Endodermal cell (in vitro differentiated cells): Measurements from ENCODE around the gene SIX4. TPM values are rescaled to one million over a fixed set of nuclear protein-coding genes. Genes with fewer than 3 reads are reported as not detected.

ENCODE experiments used
- DNase-seq: peaks from one replicate; pipeline ENCODE4 v3.0.0-alpha.2; 2017
- H3K27ac ChIP-seq: 2 replicates; pipeline ENCODE4 v1.5.1; 2013; ENCODE audit warnings: mild to moderate bottlenecking, low read depth, low read length, moderate library complexity
- H3K27me3 ChIP-seq: 2 replicates; pipeline ENCODE4 v1.6.1; 2013; ENCODE audit warnings: mild to moderate bottlenecking, low read length, moderate library complexity; ENCODE audit not compliant: insufficient read depth, control insufficient read depth, poor library complexity, severe bottlenecking
- H3K36me3 ChIP-seq: 2 replicates; pipeline ENCODE4 v1.7.0; 2013; ENCODE audit warnings: mild to moderate bottlenecking, low read length, moderate library complexity; ENCODE audit not compliant: control insufficient read depth, insufficient read depth
- H3K4me1 ChIP-seq: one replicate; pipeline ENCODE4 v1.7.0; 2013; ENCODE audit warnings: low read length; ENCODE audit not compliant: control insufficient read depth, insufficient read depth
- H3K4me3 ChIP-seq: 2 replicates; pipeline ENCODE4 v1.5.1; 2013; ENCODE audit warnings: mild to moderate bottlenecking, low read length, moderate library complexity
- H3K9ac ChIP-seq: 2 replicates; pipeline ENCODE4 v1.6.1; 2013; ENCODE audit warnings: mild to moderate bottlenecking, low read length, moderate library complexity; ENCODE audit not compliant: poor library complexity, severe bottlenecking; ENCODE audit errors: extremely low read depth
- H3K9me3 ChIP-seq: 2 replicates; pipeline ENCODE4 v1.6.1; 2013; ENCODE audit warnings: mild to moderate bottlenecking, low read length, moderate library complexity; ENCODE audit not compliant: control insufficient read depth
- H3K27ac Mint-ChIP-seq: 2 replicates; pipeline ENCODE4 v1.8.0; 2020; ENCODE audit warnings: mixed read lengths
- H3K27me3 Mint-ChIP-seq: 2 replicates; pipeline ENCODE4 v1.8.0; 2021; ENCODE audit warnings: mild to moderate bottlenecking, mixed read lengths; ENCODE audit not compliant: insufficient read depth
- H3K36me3 Mint-ChIP-seq: 2 replicates; pipeline ENCODE4 v1.8.0; 2020; ENCODE audit warnings: low read depth, mixed read lengths
- H3K4me1 Mint-ChIP-seq: 2 replicates; pipeline ENCODE4 v1.8.0; 2020; ENCODE audit warnings: mixed read lengths
- H3K4me3 Mint-ChIP-seq: 2 replicates; pipeline ENCODE4 v1.8.0; 2020; ENCODE audit warnings: mild to moderate bottlenecking, moderate library complexity, mixed read lengths
- H3K9me3 Mint-ChIP-seq: 2 replicates; pipeline ENCODE4 v1.8.0; 2020; ENCODE audit warnings: mild to moderate bottlenecking, mixed read lengths
- WGBS, 2 experiments: methylation state at CpG; one replicate each; pipeline versions ENCODE4 v1.1.5 to v1.1.7; 2013; ENCODE audit warnings: missing lambda C conversion rate in 2 of 2, mixed read lengths in 1 of 2; ENCODE audit not compliant: insufficient coverage in 1 of 2, insufficient read length in 1 of 2; 5-methylcytosine and 5-hydroxymethylcytosine counted together
- total RNA-seq, 2 donors: library from RNA; stranded (reverse); fragmentation: NEBNext Ultra II Directional in 1 of 2; extraction: Animal tissue kit (Norgen Biotek cat#: 25700) in 1 of 2; gene quantifications; 2 replicates in 1 of 2; 3 replicates in 1 of 2; pipeline ENCODE4 v1.2.1, GENCODE V29; 2021
- TF ChIP-seq, protein P1 (sequence below): fragments of 200-600 bp; sonication (generic); conservative IDR thresholded peaks from 2 replicates; pipeline ENCODE4 v1.5.0; 2021; ENCODE audit warnings: antibody characterized with exemption, mild to moderate bottlenecking

SIX4 gene
- total RNA-seq, 2 donors from 2014 or later = 5.6 to 9.8 TPM

GRCh38 chr14:60758885-60759284, 34.7 kb upstream of the SIX4 start:
- no peaks in the 10 kb centered on the region for H3K36me3 ChIP-seq
- no peaks in the 10 kb centered on the region for H3K36me3 Mint-ChIP-seq
- H3K9me3 ChIP-seq = no peaks in the 10 kb centered on the region
- no peak overlapping the region for H3K4me3 ChIP-seq
- H3K9me3 Mint-ChIP-seq = no peaks in the 10 kb centered on the region
- no peak overlapping the region for H3K4me3 Mint-ChIP-seq
- H3K27ac Mint-ChIP-seq = peak overlapping the region; percentile 42
- no peak overlapping the region for H3K27ac ChIP-seq
- no peaks in the 10 kb centered on the region for H3K4me1 ChIP-seq
- TF ChIP-seq, protein P1, sequence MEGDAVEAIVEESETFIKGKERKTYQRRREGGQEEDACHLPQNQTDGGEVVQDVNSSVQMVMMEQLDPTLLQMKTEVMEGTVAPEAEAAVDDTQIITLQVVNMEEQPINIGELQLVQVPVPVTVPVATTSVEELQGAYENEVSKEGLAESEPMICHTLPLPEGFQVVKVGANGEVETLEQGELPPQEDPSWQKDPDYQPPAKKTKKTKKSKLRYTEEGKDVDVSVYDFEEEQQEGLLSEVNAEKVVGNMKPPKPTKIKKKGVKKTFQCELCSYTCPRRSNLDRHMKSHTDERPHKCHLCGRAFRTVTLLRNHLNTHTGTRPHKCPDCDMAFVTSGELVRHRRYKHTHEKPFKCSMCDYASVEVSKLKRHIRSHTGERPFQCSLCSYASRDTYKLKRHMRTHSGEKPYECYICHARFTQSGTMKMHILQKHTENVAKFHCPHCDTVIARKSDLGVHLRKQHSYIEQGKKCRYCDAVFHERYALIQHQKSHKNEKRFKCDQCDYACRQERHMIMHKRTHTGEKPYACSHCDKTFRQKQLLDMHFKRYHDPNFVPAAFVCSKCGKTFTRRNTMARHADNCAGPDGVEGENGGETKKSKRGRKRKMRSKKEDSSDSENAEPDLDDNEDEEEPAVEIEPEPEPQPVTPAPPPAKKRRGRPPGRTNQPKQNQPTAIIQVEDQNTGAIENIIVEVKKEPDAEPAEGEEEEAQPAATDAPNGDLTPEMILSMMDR = no peak
- H3K27me3 Mint-ChIP-seq = no peaks in the 10 kb centered on the region
- H3K27me3 ChIP-seq = no peaks in the 10 kb centered on the region
- no peak overlapping the region for H3K9ac ChIP-seq
- peaks cover 28% of the 10 kb centered on the region for H3K4me1 Mint-ChIP-seq
- 59 to 83% methylated on average over 2 of the region's 2 CpGs for WGBS, 2 experiments
- DNase-seq = no peak

GRCh38 chr14:60757567-60758002, 33.4 kb upstream of the SIX4 start:
- Histone ChIP-seq H3K27me3 (no peaks in the 10 kb centered on the region), H3K9me3 (no peaks in the 10 kb centered on the region), H3K36me3 (no peaks in the 10 kb centered on the region), H3K27ac (no peak overlapping the region), H3K9ac (no peak overlapping the region), H3K4me1 (no peaks in the 10 kb centered on the region), H3K4me3 (no peak overlapping the region)
- Mint-ChIP-seq H3K4me3 (no peak overlapping the region), H3K9me3 (no peaks in the 10 kb centered on the region), H3K27me3 (no peaks in the 10 kb centered on the region), H3K4me1 (peaks cover 26% of the 10 kb centered on the region), H3K27ac (no peak overlapping the region), H3K36me3 (peaks cover 4% of the 10 kb centered on the region)
- TF ChIP-seq, protein P1 = no peak
- DNase-seq = no peak
- 90% methylated on average over 1 of the region's 1 CpG; no CpG with 5 or more reads in 1 of the 2 experiments for WGBS, 2 experiments

GRCh38 chr14:60756847-60757246, 32.7 kb upstream of the SIX4 start:
- Mint-ChIP-seq H3K4me3 (no peak overlapping the region), H3K4me1 (peaks cover 24% of the 10 kb centered on the region), H3K27me3 (no peaks in the 10 kb centered on the region), H3K27ac (no peak overlapping the region), H3K9me3 (no peaks in the 10 kb centered on the region), H3K36me3 (peaks cover 4% of the 10 kb centered on the region)
- no peak overlapping the region for H3K27ac ChIP-seq
- H3K36me3 ChIP-seq = no peaks in the 10 kb centered on the region
- no peak overlapping the region for H3K9ac ChIP-seq
- no peaks in the 10 kb centered on the region for H3K27me3 ChIP-seq
- TF ChIP-seq, protein P1 = no peak
- no peak overlapping the region for H3K4me3 ChIP-seq
- DNase-seq = no peak
- no peaks in the 10 kb centered on the region for H3K4me1 ChIP-seq
- no peaks in the 10 kb centered on the region for H3K9me3 ChIP-seq
- WGBS, 2 experiments = 100% methylated on average over 1 of the region's 1 CpG; no CpG with 5 or more reads in 1 of the 2 experiments
